Measurements from ENCODE around the gene LRIG2. TPM values are rescaled to one million over a fixed set of nuclear protein-coding genes. Genes with fewer than 3 reads are reported as not detected.

The LRIG2 gene
- total RNA-seq, 4 donors from 2014 or later: 9.4 to 43.7 (median 27.2) TPM

DNA sequence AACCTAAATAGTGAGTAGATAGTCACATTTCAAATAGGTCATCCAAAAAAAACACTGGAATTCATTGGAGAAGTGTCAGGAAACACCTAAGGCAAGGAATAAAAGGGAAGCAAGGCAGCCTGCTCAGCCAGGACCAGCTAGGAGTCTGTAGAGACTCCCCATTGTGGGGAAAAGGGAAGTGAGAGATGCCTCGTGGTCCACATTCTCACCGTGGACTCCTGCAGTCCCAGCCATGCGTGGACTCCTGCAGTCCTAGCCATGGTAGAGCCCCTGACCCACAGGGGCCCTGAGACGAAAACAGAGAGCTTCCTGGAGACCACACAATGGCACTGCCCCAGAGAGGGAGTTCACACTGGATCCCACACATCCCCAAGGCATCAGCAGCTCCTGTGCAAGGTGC is 97.5 kb downstream of the LRIG2 start:
- Histone ChIP-seq H3K36me3 (no peaks in the 10 kb centered on the region), H3K9me3 (peaks cover 0 to 7% of the 10 kb centered on the region in 2 donors), H3K27ac (no peak overlapping the region), H3K27me3 (no peaks in the 10 kb centered on the region), H3K4me1 (no peaks in the 10 kb centered on the region), H3K4me3 (no peak overlapping the region)
- DNase-seq: no peak
- TF ChIP-seq EP300 (IDR thresholded peaks at IDR 0.05; ENCODE audit: low read depth) (no peak), CTCF (IDR thresholded peaks at IDR 0.05) (no peak), POLR2A (IDR thresholded peaks at IDR 0.05) (no peak), POLR2AphosphoS5 (IDR thresholded peaks at IDR 0.05) (no peak)
- intact Hi-C loops (cut with DNase I; ENCODE audit: low total_unique reads): no loop called here
- in situ Hi-C loops (cut with MboI; ENCODE audit: low pct_ligation_motif_present in 1 of 4, low pct_unique_long_range_greater_than_20kb in 1 of 4, low sequenced_read_pairs in 3 of 4): no loop called here
- WGBS, 2 donors (ENCODE audit: low coverage in 1 of 2): 70 to 79% methylated on average over 2 to 4 of the region's 4 CpGs

GRCh38 chr1:113178106-113178505 is 105.1 kb downstream of the LRIG2 start:
- in situ Hi-C loops (cut with MboI; ENCODE audit: low pct_ligation_motif_present in 1 of 4, low pct_unique_long_range_greater_than_20kb in 1 of 4, low sequenced_read_pairs in 3 of 4) (no loop called here), intact Hi-C loops (cut with DNase I; ENCODE audit: low total_unique reads) (no loop called here)
- Histone ChIP-seq H3K36me3 (no peaks in the 10 kb centered on the region), H3K4me1 (no peaks in the 10 kb centered on the region), H3K27me3 (no peaks in the 10 kb centered on the region), H3K4me3 (no peak overlapping the region), H3K27ac (no peak overlapping the region), H3K9me3 (no peaks in the 10 kb centered on the region)
- 90% methylated on average over 3 of the region's 3 CpGs; no CpG with 5 or more reads in 1 of the 2 donors for WGBS, 2 donors (ENCODE audit: low coverage in 1 of 2)
- TF ChIP-seq POLR2A (IDR thresholded peaks at IDR 0.05) (no peak), EP300 (IDR thresholded peaks at IDR 0.05; ENCODE audit: low read depth) (no peak), CTCF (IDR thresholded peaks at IDR 0.05) (no peak), POLR2AphosphoS5 (IDR thresholded peaks at IDR 0.05) (no peak)
- DNase-seq: no peak

DNA sequence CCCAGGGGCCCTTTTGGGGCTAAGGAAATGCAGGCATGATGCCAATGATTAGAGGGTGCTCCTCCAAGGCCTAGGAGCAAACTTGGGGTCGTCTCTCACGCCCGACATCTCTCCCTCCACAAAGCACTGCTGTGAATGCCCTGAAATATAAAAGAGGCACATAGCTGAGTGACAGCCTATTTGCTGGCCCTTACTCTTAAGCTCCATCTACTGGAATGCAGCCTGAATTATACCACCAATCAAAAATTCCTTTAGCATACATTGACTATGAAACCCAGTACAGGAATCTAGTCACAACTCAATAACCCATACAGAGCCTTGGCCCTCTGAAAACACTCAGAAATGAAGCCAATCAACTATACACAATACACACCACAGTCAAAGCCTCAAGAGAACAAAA is 105.5 kb downstream of the LRIG2 start:
- H3K36me3 ChIP-seq: no peaks in the 10 kb centered on the region
- H3K4me3 ChIP-seq: no peak overlapping the region
- H3K27ac ChIP-seq: no peak overlapping the region
- intact Hi-C loops (cut with DNase I; ENCODE audit: low total_unique reads): no loop called here
- H3K9me3 ChIP-seq: no peaks in the 10 kb centered on the region
- in situ Hi-C loops (cut with MboI; ENCODE audit: low pct_ligation_motif_present in 1 of 4, low pct_unique_long_range_greater_than_20kb in 1 of 4, low sequenced_read_pairs in 3 of 4): no loop called here
- H3K4me1 ChIP-seq: no peaks in the 10 kb centered on the region
- WGBS, 2 donors (ENCODE audit: low coverage in 1 of 2): 88% methylated on average over 3 of the region's 3 CpGs; no CpG with 5 or more reads in 1 of the 2 donors
- no peak for TF ChIP-seq POLR2AphosphoS5 (IDR thresholded peaks at IDR 0.05)
- TF ChIP-seq POLR2A (IDR thresholded peaks at IDR 0.05): no peak
- no peak for TF ChIP-seq EP300 (IDR thresholded peaks at IDR 0.05; ENCODE audit: low read depth)
- no peak for TF ChIP-seq CTCF (IDR thresholded peaks at IDR 0.05)
- no peak for DNase-seq
- no peaks in the 10 kb centered on the region for H3K27me3 ChIP-seq

Other genes starting within 250 kb of the LRIG2 start
- 100 to 1,000 TPM in 2 of 4 donors, 10 to 100 TPM in 2; 21.5 to 177 (median 109) TPM for gene SLC16A1, start 117.0 kb upstream of the LRIG2 start, total RNA-seq

Data from transverse colon (tissue), 4 donors.